Panc1 (cell line): Measurements from ENCODE around the gene PER3.

Experiments
- CTCF ChIP-seq: fragments of 450-650 bp; IDR thresholded peaks from 2 replicates; pipeline ENCODE4 v1.5.1; 2017; ENCODE audit warnings: mild to moderate bottlenecking
- REST ChIP-seq, 2 experiments: IDR thresholded peaks; 2 replicates each; pipeline ENCODE4 v1.6.1; 2011 to 2012; ENCODE audit warnings: low read depth in 2 of 2, control low read depth in 1 of 2, low read length in 1 of 2, mild to moderate bottlenecking in 1 of 2, moderate library complexity in 1 of 2; ENCODE audit not compliant: insufficient read depth in 1 of 2

GRCh38 chr1:7785108-7785507 lies 1.0 kb downstream of the PER3 start:
- TF ChIP-seq CTCF (peak; percentile 31; the same call in 1 of the 2 replicates), REST (IDR thresholded peaks at IDR 0.05; ENCODE audit: insufficient read depth in 1 of 2, low read depth in 2 of 2, low read length in 1 of 2) (no peak)
